GM19372 (cell line): ENCODE data around the gene STARD5.
A peak's percentile ranks its signal among the peaks of the same experiment; 100 is the strongest.
"Not testable (repeated sequence)": the region's sequence is repeated elsewhere in the genome, so short reads cannot be mapped to it uniquely, and the experiment has no call there.

Source experiments
- ATAC-seq: cut with Tn5 transposase; IDR thresholded peaks from one replicate; pipeline ENCODE4 v1.9.1; 2021; ENCODE audit warnings: mild to moderate bottlenecking, low read depth, moderate library complexity; ENCODE audit not compliant: unreplicated experiment

STARD5 gene

DNA sequence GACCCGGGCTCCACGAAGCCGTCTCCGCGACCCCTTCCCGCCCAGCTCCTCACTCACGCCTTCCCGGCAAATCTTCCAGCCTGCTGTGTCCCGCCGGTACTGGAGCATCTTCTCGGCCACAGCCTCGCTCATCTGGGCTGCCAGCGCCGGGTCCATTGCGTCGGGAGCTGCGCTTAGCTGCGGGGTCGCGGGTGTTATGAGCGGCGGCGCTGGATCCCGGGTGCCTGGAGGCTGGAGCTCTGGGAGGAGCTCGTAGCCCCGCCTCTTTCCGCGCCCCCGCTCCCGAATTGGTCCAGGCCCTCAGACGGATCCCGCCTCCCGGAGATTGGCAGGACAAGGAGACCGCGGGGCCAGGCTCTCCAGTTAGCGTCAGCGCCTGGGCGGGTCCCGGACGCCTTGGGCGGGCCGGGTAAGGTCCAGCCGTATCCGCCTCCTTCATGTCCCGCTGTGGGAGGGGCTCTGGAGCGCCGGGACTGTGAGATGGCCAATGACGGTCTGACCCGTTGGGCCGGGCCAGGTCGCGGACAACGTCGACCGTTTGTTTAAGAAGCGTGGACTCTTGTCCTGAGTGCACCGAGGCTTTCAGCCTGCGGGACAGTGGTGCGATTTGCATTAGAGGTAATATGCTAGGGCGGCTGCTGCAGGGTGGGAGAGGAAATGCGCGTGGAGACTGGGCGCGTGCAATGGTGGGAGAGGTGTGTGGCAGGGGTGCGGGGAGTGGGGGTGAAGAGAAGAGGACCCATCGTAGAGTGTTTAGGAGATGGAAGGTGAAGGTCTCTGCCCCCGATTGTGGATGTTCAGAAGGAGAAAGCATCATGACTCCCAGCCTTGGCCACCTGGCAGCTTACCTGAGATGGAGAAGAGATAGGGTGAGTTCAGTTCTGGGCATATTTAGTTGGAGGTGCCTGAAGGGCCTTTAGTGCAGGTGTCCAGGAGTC, at the start of gene STARD5:
Gene STARD5, minus strand, starts transcription at position 198 of the 938 bp plus-strand sequence. Its CDS starts 42 bp downstream, at position 156.
- peak; percentile 98 for ATAC-seq

DNA sequence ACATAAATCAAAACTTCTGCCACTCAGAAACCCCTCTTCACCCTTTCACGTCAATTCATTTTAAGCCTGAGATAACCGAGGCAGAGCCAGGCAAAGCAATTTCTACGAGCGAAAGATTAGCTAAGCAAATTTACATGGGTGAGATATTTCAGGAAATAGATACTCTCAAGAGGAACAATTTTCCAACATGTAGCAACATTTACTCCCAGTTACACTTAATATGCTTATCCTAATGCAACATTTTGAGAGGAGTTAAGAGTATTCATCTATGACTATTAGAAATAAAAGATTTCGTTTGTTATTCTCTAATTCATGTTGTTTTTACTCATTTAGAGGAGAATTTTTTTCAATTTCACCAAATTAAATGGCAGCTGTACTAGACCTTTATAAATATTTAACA, 49.2 kb upstream of the STARD5 start:
- ATAC-seq: no peak

GRCh38 chr15:81372575-81372974, 48.6 kb upstream of the STARD5 start:
- no peak for ATAC-seq

- no peak for ATAC-seq
Measured at GRCh38 chr15:81363718-81364500, 40.0 kb upstream of the STARD5 start.

- no peak for ATAC-seq
Measured at GRCh38 chr15:81363276-81363675, 39.3 kb upstream of the STARD5 start.

GRCh38 chr15:81362790-81363189, 38.8 kb upstream of the STARD5 start:
- ATAC-seq: no peak

DNA sequence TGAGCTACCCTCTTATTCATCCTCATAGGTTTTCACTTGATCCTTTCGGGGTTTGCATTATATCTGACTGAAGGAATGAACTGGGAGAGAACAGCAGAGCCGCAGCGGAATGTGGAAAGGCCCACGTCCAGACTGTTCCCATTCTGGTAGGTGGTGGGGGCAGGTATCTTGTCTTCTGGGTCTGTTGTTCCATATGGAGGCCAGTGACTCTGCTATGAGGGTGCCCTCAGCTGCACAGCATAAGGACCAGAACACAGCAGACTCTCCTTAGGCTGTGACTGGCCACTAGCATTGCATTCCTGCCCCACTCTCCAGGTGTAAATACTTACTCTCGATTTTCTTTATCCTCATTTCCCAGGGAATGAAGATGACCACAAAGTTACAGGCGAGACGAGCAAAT, 38.0 kb upstream of the STARD5 start:
- no peak for ATAC-seq

DNA sequence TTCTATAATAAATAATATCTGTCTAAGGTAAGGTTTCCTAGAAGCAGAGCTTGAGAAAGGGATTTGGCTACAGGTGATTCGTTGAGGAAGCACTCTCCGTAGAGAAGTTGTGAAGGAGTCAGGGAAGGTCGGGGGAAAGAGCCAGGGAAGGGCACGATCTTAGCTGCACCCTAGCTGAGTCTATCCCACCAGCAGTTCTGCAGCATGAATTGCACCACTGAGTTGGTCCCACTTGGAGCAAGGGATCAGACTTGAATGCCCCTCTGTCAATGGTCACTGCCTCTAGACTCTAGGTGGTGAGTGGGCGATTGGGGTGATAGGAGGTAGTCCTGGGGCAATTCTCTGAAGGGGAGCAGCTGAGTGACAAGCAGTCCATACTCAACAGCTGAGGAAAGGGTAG, 36.5 kb upstream of the STARD5 start:
- ATAC-seq: no peak

DNA sequence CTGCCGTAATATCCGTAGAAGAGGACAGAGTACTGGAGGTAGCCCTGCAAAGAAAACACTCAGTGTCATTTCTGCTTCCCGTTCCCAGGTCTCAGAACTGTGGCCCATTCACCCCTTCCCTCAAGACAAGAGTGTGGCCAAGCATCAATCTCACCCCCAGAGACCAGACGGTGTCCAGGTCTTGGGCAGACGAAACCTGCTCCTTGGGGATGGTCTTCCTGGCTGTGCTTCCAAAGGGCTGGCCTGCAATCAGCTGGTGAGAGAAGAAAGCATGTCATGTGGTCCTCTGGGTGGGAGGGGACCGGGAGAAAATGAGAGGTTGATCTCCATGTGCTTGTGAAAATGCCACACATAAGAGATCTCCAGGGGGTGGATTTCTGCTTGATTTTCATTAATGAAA, 34.3 kb upstream of the STARD5 start:
- ATAC-seq: no peak

GRCh38 chr15:81357180-81357686, 33.3 kb upstream of the STARD5 start:
- no peak for ATAC-seq

- ATAC-seq: no peak
Measured at GRCh38 chr15:81356252-81356651, 32.3 kb upstream of the STARD5 start.

DNA sequence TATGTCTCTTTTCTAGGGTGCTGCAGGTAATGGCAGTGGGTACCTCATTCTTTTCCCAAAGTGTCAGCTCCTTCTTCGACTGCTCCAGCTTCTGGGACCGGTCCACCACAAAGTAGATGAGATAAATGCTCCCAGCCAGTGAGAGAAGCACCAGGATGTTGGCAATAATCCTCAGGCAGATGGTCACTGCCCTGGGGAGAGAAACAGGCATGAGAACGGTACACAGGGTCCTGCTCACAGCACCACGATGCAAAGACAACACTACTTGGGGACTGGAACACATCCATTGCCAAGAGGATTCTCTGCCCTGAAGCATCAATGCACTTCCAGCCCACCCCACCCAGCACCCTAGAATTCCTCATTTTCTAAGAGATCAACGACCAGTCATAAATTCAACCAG, 27.7 kb upstream of the STARD5 start:
- ATAC-seq: no peak

DNA sequence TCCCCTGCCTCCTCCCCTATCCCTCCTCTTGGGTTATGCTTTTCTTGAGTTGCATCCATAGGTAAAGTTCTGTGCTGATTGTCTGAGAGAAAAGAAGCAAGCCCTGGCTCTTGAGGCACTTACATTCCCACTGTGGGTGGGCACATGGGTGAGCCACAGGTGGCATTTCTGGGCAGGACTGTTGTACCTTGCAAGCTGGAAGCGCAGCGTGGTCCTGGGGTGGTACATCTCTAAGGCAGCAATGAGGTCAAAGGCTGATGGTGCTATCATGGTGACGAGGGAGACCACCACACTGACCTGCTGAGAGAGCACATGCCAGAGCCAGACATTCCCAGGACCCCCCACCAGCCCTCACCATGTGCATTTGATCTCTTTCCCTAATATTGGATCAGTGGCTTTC, 25.3 kb upstream of the STARD5 start:
- no peak for ATAC-seq

- not testable (repeated sequence) for ATAC-seq
Measured at GRCh38 chr15:81348691-81349090, 24.8 kb upstream of the STARD5 start.

- no peak for ATAC-seq
Measured at GRCh38 chr15:81347910-81348309, 24.0 kb upstream of the STARD5 start.

DNA sequence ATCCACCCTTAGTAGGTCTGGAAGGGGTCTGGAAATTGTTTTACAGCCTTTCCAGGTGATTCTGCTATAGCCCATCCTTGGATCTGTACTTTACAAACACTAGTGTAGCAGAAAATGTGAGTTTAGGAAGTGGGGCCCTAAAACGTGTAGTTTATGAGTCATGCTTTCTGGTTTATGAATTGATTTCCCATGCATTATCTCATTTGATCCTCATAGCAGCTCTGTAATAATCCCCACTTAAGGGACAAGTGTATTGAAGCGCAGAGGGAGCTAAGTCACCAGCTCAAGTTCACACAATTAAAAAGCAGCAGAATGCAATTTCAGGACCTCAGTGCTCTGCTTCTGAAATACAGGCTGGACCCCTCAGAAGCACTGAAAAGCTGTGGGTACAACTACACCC, 22.7 kb upstream of the STARD5 start:
- ATAC-seq: no peak

GRCh38 chr15:81343371-81343770, 19.4 kb upstream of the STARD5 start:
- no peak for ATAC-seq

DNA sequence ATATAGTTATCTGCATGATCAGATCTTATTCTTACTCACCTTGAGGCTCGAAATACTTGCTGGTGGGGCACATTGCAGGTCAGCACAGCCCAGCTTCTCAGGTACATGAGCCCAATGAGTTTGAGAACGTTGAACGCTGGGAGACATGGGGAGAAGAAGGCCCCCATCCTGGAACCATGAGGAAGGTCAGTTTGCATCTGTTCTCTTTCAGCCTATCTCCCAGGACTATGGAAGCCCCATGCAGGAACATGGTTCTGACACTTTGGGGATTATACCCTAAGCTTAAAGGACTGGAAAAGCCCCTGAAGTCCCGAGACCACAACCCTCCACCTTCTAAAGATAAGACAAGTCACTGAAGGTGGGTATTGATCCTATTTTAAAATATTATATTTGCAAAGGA, 17.4 kb upstream of the STARD5 start:
- no peak for ATAC-seq

DNA sequence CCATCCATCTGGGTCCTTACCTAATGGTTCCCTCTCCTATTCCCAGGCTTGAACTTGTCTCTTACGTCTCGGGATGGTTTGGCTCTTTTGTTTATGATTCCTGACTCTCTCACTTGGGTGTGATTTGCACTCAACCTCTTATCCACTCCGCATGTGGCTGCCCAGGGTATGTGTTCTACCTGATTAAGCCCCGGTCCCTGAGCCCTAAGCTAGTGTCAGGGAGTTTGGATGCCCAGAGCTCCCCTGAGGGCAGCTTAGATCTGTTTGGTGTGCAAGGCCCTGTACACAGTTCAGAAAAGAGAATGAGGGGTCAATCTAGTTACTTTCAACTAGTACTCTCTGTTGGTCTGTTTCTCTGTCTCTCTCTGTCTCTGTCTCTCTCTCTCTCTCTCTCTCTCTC, 15.9 kb upstream of the STARD5 start:
- no peak for ATAC-seq

DNA sequence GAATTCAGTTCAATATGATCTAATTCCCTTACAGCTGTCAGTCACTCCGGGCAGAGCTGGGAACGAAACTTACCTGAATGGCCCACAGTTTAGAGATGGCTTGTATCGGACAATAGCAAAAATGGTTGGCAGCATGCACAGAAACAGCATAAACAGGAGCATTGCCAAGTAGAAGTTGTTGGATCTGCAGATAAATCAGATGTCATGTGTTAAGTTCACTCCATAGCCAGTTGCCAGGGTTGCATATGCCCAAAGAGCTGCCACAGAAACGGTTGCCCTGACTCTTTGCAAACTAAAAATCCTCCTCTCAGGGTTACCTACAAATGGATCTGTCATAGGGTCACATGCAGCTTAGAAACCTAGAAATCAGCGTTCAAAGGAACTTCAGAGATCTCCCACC, 15.4 kb upstream of the STARD5 start:
- ATAC-seq: no peak
